Stimulated activated CD4-positive, alpha-beta T cell treated with anti-CD3 and anti-CD28 coated beads, Interleukin-12 subunit alpha, Interleukin-12 subunit beta, amount 100 ng/mL, for 4 hours (primary cell): ENCODE measurements around the gene SPTSSA.
"Not testable (repeated sequence)": the region's sequence is repeated elsewhere in the genome, so short reads cannot be mapped to it uniquely, and the experiment has no call there.

Experiments used
- DNase-seq: peaks from one replicate; pipeline ENCODE4 v3.0.0-alpha.2; 2020

Gene SPTSSA

DNA sequence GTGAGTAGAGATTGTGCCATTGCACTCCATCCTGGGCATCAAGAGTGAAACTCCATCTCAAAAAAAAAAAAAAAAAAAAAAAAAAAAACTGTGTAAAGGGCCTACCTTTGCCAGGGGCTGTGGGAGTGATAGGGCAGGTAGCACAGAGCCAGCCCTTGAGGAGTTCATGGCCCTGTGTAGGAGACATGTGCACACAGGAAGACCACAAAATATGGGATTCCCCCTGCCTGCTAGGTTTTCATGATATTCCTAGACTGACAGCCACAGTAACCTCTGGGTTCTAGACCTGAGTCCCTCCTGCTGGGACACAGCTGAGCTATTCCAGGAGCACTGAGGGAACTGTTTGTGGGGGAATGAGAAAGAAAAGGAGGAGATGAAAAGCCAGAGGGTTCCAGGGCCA lies 8.3 kb upstream of the SPTSSA start:
- no peak for DNase-seq

GRCh38 chr14:34466691-34467090 lies 4.7 kb upstream of the SPTSSA start:
- DNase-seq = no peak

DNA sequence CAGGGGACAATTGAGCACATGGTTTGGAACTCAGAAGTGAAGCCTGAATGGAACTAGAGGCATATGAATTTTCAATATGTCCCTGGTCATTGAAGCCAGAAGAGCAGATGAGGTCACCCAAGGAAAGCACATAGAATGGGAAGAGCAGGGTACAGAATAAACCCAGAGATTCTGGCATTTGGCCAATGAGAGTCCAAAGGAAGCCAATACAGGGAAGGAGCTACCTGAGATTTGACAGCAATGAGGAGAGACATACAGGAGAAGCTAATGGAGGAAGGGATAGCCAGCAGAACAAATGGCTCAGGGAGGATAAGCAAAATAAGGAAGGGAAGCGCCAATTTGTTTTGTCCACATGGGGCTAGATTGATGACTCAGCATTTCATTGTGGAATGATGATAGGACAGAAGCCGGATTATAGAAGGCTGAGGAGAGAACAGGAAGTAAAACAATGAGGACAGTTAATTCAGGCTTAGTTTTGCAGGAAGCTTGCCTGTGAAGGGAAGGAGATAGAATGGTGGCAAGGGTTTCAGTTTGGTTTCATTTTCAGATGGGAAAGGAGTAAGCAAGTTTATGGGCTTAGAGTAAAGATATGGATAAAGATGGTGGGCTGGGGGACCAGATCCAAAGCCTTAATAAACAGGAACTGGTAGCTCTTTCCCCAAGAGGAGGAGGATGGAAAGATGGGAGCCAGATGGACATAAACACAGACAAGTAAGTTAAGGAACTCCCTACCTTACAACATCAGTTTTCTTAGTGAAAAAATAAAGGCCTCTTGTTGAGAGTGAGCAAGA lies 3.2 kb upstream of the SPTSSA start:
- no peak for DNase-seq

- DNase-seq = no peak
Measured at GRCh38 chr14:34463598-34463961, 1.5 kb upstream of the SPTSSA start.

DNA sequence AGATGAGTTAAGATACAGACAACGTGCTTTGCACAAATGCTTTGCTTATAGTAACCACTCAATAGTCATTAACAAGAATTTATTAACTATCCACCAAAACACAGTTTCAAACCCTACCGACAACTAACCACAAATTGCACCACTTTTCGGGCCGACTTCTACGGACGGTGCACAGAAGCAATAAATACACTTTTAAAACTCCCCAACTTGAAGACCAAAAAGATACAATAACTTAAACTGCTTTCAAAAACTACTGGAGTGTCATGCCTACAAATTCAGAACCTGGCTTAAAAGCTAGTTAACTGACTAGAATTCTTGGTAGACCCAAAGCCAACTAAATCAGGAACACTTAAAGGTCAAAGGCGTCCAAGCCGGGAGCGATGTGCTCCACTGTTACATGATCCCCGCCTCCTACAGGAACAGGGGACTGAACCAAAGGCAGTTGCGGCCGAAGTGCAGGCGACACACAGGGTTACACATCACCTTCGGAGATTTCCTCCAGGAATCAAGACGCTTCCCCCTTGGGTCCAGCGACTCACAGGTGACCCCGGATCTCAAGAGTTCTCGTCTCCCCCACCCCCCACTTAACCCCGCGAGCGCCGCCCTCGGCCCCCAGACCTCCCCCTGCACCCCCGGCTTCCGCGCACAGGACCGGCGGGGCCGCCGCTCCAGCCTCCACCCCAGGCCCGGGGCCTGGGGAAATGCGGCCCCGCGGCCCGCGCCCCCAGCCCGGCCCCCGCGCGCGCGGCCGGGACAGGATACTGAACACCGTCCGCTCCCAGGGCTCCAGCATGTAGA lies 507 bp downstream of the SPTSSA start:
- DNase-seq = peak; percentile 12

GRCh38 chr14:34460841-34461240 lies 1.2 kb downstream of the SPTSSA start:
- no peak for DNase-seq

GRCh38 chr14:34460295-34460694 lies 1.7 kb downstream of the SPTSSA start:
- DNase-seq = no peak

DNA sequence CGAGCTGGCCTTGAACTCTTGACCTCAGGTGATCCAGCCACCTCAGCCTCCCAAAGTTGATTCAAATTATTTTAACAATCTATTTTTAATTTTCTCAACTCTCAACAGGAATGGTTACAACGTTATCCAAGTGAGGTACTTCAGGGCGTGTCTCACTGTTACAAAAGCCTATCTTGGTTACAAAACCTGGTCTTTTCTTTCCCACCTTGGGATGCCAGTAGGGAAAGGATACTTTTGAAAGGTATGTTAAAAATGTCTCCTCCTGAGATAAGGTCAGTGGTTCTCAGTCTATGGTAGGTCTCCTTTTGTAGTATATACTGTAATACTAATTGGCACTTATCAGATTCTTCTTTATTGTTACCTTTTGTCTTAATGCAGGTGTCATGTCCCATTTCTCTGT lies 4.9 kb downstream of the SPTSSA start:
- no peak for DNase-seq

DNA sequence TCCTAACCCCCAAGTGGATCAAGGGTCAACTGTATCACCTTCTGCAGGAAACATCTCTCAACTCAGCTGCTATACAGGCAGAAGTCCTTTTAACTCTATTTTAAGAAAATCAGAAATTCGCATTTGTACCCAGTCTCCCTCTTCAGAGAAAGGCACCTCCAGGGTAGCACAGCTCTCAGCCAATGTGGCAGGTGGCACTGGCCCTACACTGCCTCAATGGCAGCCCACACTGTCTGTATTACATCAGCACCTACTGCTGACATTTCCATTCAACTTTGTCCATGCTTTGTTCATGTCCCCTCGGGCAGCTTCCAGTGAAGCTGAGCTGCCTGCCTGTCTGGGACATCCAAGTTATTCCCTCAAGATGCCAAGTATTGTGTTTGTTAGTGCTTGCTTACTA lies 8.8 kb downstream of the SPTSSA start:
- DNase-seq = no peak

- DNase-seq = no peak
Measured at GRCh38 chr14:34452258-34452822, 9.7 kb downstream of the SPTSSA start.

GRCh38 chr14:34450958-34451357 lies 11.1 kb downstream of the SPTSSA start:
- no peak for DNase-seq

GRCh38 chr14:34450542-34450915 lies 11.5 kb downstream of the SPTSSA start:
- no peak for DNase-seq

DNA sequence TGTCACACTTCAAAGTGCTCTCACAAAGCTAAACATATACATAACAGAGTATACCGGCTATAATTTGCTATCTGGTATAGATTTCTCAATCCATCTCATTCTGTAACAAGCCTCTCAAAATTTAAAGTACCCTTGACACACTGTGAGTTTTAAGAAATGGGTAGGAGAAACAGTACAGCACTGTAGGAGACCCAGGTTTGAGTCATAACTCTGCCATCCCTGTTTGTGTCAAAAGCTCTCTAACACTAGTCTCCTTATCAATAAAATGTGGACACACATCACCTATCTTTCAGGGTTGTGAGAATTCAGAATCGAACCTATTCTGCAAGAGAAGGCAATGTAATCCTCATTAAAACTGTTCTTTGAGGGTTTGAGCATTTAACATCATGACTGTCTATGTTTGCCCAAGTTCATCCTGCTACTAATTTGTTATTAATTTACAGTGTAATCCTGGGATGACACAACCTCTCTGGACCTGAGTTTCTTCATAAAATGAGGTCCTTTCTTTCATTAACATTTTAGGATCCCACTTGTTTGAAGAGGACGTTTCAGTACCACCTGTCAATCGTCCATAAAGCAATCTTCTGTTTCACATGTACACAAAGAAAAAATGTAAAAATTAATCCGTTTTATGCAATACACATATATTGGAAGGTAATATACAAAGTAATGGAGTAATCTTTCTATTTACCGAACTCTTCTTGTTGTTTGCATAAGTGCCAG lies 12.1 kb downstream of the SPTSSA start:
- DNase-seq = no peak

DNA sequence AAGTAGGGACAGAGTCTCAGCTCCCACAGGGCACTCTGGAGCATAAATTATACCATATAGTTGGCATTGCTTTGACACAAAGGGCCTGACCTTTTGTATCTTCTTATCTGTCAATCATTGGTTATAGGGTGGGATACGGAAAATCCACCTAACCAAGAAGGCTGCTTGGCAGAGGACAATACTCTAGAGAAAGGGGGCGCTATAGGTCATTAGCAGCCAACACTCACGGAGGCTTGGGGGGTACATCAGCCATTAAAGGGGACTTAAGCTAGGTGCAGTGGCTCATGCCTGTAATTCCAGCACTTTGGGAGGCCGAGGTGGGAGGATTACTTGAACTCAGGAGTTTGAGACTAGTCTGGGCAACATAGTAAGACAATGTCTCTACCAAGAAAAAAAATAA lies 22.9 kb downstream of the SPTSSA start:
- no peak for DNase-seq

DNA sequence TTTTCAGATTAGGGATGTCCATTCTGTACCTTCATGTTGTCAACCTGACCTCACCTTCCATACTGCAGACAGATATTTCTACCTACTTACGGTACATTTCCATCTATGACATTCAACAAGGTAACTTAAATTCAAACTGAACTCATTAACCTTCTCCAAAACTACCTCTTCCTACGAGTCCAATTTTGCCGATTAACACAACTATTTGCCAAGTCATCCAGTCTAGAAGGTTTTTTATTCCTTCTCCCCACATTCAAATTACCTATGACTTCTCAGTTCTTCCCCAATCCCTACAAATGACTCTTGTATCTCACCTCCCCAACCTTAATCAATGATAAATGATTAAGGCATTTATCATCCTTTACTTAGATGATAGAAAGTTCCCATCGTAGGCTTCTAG lies 23.6 kb downstream of the SPTSSA start:
- no peak for DNase-seq

DNA sequence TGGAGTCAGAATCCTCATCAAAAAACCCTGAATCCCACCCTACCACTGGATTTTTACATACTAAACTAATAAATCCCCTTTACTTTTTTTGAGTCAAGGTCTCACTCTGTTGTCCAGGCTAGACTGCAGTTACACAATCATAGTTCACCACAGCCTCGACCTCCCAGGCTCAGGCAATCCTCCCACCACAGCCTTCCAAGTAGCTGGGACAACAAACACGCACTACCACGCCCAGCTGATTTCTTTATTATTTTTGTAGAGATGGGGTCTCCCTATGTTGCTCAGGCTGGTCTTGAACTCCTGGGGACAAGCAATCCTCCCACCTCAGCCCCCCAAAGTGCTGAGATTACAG lies 24.3 kb downstream of the SPTSSA start:
- no peak for DNase-seq

- DNase-seq = no peak
Measured at GRCh38 chr14:34436960-34437728, 24.9 kb downstream of the SPTSSA start.

GRCh38 chr14:34436118-34436905 lies 25.7 kb downstream of the SPTSSA start:
- no peak for DNase-seq

- DNase-seq = no peak
Measured at GRCh38 chr14:34433957-34434356, 28.1 kb downstream of the SPTSSA start.

GRCh38 chr14:34428102-34428466 lies 34.0 kb downstream of the SPTSSA start:
- DNase-seq = not testable (repeated sequence)

- DNase-seq = no peak
Measured at GRCh38 chr14:34426313-34427295, 35.4 kb downstream of the SPTSSA start.
